Left renal cortex interstitium (tissue), 4 donors: ENCODE data around the gene HS3ST5. TPM values are rescaled to one million over a fixed set of nuclear protein-coding genes. Genes with fewer than 3 reads are reported as not detected.

Experiments
- DNase-seq, 4 donors: peaks; one replicate each; pipeline ENCODE4 v3.0.0-alpha.2; 2013; ENCODE audit warnings: low read depth in 4 of 4, low spot score in 2 of 4, missing footprints in 1 of 4
- polyA plus RNA-seq, 4 donors: library from polyadenylated mRNA; unstranded; fragments of 120-200 nt; gene quantifications; one replicate each; pipeline ENCODE4 v1.2.1, GENCODE V29; 2013; ENCODE audit not compliant: insufficient read length in 4 of 4

Gene HS3ST5, protein sequence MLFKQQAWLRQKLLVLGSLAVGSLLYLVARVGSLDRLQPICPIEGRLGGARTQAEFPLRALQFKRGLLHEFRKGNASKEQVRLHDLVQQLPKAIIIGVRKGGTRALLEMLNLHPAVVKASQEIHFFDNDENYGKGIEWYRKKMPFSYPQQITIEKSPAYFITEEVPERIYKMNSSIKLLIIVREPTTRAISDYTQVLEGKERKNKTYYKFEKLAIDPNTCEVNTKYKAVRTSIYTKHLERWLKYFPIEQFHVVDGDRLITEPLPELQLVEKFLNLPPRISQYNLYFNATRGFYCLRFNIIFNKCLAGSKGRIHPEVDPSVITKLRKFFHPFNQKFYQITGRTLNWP
- polyA plus RNA-seq = under 1 TPM; 0.65 to 0.95 (median 0.76) TPM

- peak in 1 of 4 donors; percentile 37 for DNase-seq
These were observed at the start of gene HS3ST5 for GRCh38 chr6:114342826-114343781. Gene HS3ST5 (minus strand): TSS chr6:114343023. CDS start chr6:114062845, 280,178 bp downstream.

GRCh38 chr6:114390176-114390575, 47.4 kb upstream of the HS3ST5 start:
- DNase-seq = no peak

- DNase-seq = no peak
These were observed 46.3 kb upstream of the HS3ST5 start for GRCh38 chr6:114389111-114389510.

- no peak for DNase-seq
These were observed 39.6 kb upstream of the HS3ST5 start for GRCh38 chr6:114382406-114382805.

- no peak for DNase-seq
These were observed 35.1 kb upstream of the HS3ST5 start for GRCh38 chr6:114377881-114378280.

GRCh38 chr6:114376611-114377175, 33.9 kb upstream of the HS3ST5 start:
- DNase-seq = no peak

DNA sequence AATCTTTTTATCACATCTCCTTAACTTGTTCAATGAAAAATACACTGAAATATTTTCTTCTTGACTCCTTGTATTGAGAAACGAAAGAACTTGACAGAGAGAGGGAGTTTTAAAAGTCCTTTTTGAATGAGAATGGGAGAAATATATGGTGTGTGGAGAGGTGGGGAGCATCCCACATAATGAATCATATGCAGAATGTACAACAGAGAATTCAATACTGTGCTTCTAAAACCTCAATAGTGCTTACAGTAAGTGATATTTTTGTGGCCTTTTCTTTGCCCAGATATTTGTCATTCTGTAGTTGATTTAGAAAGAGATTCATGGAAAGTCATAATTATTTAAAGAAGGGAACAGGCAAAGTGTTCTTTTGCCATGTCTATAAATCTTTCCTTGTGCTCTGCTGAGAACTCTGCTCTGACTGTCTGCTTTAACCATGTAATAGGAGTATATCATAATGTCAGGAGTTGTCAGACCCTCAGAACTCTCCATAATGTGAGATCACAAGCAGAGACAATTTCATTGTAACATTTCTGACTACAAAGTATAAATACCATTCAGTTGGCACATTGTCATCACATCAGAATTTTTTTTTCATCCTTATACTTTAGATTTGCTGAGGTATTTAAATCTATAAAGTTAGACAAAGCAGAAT, 32.8 kb upstream of the HS3ST5 start:
- no peak for DNase-seq

DNA sequence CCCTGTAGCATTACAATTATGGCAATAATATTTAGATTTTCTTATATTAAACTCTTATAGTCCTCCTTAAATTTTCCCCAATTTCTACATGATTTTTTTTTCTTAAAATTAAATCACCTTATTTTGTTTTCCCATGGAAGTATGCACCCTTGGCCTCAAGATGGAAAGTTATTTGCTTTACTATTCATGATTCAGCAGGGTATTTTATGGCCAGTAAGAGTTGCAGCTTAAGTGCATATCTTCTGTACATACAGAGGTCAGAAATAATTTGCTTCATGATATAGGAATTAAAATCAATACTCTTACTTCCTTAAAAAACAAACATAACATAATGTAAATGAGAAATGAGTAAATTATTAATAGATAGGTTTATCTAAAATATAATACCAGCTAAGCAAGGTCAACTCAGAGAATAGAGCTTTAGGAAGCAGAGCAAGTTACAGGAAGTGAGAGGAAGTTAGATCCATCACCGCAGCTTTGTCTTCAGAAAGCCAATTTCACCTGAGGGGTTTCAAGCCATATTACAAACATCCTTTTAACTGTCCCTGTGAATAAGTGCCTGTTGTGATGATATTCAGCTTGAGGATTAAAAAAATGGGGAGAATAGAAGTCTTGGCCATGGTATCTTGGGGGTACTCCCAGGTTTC, 24.6 kb upstream of the HS3ST5 start:
- no peak for DNase-seq

DNA sequence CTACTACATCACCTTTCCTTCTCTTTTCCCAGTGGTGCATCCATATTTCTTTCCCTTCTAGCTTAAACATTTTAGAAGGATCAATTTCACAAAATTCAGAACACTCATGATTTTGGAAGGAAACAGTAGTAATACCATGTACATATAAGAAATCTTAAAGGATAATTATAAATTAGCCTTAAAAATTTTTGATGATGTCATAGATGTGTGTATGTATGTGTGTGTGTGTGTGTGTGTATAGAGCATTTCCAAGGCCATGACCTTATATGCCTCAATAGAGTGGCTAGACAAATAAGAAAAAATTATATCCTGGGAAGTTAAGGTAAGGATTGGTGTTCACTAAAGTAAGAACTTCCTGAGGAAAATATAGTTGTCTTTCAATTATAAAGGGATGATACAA, 24.1 kb upstream of the HS3ST5 start:
- no peak for DNase-seq

DNA sequence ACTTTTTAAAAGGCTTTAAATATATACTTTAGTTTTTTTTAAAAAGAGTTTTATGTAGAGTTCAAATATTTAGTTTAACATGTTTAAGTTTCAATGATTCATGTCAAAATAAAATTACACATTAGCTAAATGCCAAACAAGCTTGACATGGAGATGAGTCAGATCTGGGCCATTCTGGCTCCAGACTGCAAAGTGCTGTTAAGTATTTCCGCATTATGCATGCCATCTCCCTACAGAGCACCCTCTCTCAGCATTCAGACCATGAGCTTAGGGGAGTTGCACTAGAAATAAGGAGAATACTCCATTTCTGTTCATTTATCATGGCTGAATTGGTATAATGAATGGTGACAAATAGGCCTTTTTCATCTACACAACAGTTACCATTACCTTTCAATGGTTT, 21.5 kb upstream of the HS3ST5 start:
- no peak for DNase-seq

DNA sequence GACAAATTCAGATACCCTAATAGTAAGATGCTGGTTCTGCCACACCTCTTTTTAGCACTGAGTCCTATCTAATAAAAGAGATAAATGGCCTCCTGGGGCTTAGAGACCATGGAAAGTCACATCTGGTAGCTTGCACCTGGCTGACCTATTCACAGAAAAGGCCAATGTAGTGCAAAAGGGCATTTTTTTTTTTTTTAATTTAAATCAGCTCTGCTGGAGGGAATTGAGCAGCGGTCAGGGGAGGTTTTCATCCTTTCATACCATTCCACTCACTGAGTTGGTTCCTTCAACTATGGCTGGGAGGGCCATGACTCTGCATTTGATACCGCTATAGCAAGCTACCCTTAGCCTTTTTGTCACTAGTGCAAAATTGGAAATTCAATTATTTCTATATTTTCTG, 20.1 kb upstream of the HS3ST5 start:
- no peak for DNase-seq

- DNase-seq = no peak
These were observed 19.6 kb upstream of the HS3ST5 start for GRCh38 chr6:114362396-114362795.

DNA sequence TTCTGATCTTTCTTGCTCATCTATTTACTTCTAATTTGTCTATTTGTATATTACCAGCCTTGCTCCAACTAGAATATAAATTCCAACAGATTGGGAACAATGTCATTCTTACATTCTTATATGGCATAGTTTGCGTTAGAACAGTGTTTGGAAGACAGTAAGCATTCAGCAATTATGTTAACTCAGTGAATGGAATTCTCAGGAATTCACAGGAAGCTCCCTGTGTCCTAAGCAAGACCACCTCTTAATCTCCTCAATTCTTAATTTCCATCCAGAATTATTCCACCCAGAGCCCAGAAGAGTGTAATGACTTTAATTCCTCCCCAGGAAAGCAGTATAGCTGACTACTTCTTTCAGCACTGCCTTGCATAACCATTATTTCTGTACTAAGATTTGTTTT, 18.2 kb upstream of the HS3ST5 start:
- no peak for DNase-seq

DNA sequence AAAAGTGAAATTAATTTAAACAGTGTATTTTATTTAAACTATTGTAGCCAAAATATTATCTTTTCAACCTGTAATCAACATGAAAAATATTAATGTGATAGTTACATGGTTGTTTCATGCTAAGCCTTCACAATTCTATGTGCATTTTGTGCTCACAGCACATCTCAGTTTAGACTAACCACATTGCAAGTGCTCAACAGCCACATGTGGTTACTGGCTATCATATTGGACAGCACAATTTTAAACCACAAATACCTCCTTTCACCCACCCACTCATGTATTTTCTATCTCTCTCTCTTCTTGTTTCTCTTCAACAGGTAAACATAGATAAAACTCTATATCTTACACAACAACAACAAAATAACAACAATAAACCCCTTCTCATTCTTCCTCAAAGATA, 12.5 kb upstream of the HS3ST5 start:
- DNase-seq = no peak

- no peak for DNase-seq
These were observed 11.7 kb upstream of the HS3ST5 start for GRCh38 chr6:114354482-114354881.

- no peak for DNase-seq
These were observed 3.6 kb upstream of the HS3ST5 start for GRCh38 chr6:114346451-114346850.

DNA sequence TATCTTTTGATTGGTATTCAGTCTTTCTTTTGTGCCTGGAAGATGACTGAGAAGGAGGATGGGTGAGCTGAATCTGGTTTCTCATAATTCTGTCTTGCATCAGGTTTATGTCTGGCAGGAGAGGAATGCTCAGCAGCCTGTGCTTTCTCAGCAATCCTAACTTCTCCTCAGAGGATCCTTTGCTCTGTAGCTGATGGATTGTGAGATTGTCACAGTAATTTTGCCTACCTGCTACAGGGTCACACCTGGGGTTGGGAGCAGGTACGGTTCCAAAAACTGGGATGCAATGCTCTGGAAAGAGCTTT, 2.1 kb upstream of the HS3ST5 start:
- DNase-seq = no peak

DNA sequence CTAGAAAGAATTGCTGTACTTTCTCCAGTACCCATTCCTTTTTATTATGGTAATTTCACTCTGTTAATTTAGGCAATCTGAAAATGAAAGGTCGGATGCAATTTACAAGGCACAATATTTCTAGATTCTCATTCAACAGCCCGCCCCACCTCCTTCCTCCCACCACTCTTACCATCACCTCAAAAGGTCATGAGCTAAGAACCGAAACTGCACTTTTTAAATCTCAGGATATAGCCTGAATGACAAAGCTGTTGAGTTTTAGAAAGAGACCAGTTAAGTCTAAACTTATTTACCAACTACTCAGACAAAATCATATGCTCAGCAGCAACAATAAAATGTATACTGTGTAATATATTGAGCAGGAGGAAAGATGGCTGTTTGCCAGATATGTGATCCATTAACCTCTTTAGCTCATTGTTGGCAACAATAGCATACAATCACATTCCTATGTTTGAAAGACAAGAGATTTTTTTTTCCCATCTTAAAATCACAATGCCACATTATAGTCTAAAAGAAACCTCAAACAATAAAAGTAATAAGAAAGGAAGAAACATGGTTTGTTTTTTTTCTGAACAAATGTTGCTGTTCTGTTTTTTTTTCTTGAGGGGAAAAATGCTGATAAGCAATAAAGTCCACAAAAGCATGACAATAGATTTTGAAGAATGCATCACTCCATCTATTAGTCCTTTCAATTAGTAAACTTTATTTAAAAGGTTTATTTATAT, 1.6 kb upstream of the HS3ST5 start:
- DNase-seq = no peak

DNA sequence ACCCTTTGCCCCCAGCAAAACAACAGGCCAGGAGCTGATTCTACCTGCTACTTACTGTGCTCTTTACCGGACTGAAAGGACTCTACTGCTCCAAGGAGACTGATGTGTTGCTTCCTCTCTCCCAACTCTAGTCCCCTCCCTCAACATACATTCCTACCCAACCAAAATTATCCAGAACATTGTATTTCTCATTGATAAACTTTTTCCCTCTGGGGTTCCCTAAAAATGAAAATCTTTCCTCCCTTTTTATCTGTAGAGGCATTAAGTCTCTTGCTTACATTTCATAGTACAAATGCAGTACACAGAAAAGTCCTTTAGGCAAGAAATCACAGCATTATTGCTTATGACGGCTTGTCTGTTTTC, 940 bp upstream of the HS3ST5 start:
- DNase-seq = no peak
